Mucosa of stomach (tissue), 1 donor: ENCODE measurements around the gene LEP.

ENCODE experiments used
- H3K27me3 ChIP-seq: one replicate; pipeline ENCODE4 v1.7.0; 2013; ENCODE audit warnings: mild to moderate bottlenecking, low read length; ENCODE audit not compliant: control insufficient read depth, insufficient read depth
- H3K36me3 ChIP-seq: one replicate; pipeline ENCODE4 v1.7.0; 2013; ENCODE audit warnings: low read length; ENCODE audit not compliant: control insufficient read depth, insufficient read depth
- H3K4me1 ChIP-seq: one replicate; pipeline ENCODE4 v1.7.0; 2013; ENCODE audit warnings: mild to moderate bottlenecking, low read length; ENCODE audit not compliant: control insufficient read depth, insufficient read depth
- H3K4me3 ChIP-seq: one replicate; pipeline ENCODE4 v1.7.0; 2013; ENCODE audit warnings: low read length
- H3K9ac ChIP-seq: one replicate; pipeline ENCODE4 v1.7.0; 2013; ENCODE audit warnings: mild to moderate bottlenecking, low read length, moderate library complexity
- H3K9me3 ChIP-seq: one replicate; pipeline ENCODE4 v1.7.0; 2013; ENCODE audit warnings: mild to moderate bottlenecking, low read length, moderate library complexity; ENCODE audit not compliant: control insufficient read depth
- donor health status: Pancreatic carcinoma.

Gene LEP

GRCh38 chr7:128204455-128204854, 36.6 kb upstream of the LEP start:
- Histone ChIP-seq H3K36me3 (no peaks in the 10 kb centered on the region), H3K4me3 (no peak overlapping the region), H3K9me3 (no peaks in the 10 kb centered on the region), H3K27me3 (peaks cover 45% of the 10 kb centered on the region), H3K4me1 (peaks cover 6% of the 10 kb centered on the region), H3K9ac (no peak overlapping the region)

GRCh38 chr7:128205068-128205467, 36.0 kb upstream of the LEP start:
- no peaks in the 10 kb centered on the region for H3K9me3 ChIP-seq
- H3K4me1 ChIP-seq, result peaks cover 6% of the 10 kb centered on the region
- peaks cover 48% of the 10 kb centered on the region for H3K27me3 ChIP-seq
- H3K4me3 ChIP-seq, result no peak overlapping the region
- H3K9ac ChIP-seq, result no peak overlapping the region
- H3K36me3 ChIP-seq, result no peaks in the 10 kb centered on the region

- Histone ChIP-seq H3K4me3 (no peak overlapping the region), H3K9me3 (no peaks in the 10 kb centered on the region), H3K9ac (no peak overlapping the region), H3K36me3 (no peaks in the 10 kb centered on the region), H3K4me1 (peaks cover 6% of the 10 kb centered on the region), H3K27me3 (peaks cover 49% of the 10 kb centered on the region)
Measured at GRCh38 chr7:128206017-128206746, 34.9 kb upstream of the LEP start.

GRCh38 chr7:128206747-128207500, 34.2 kb upstream of the LEP start:
- Histone ChIP-seq H3K4me1 (no peaks in the 10 kb centered on the region), H3K27me3 (peaks cover 44% of the 10 kb centered on the region), H3K36me3 (no peaks in the 10 kb centered on the region), H3K9ac (no peak overlapping the region), H3K4me3 (no peak overlapping the region), H3K9me3 (no peaks in the 10 kb centered on the region)

- no peak overlapping the region for H3K9ac ChIP-seq
- H3K4me1 ChIP-seq, result no peaks in the 10 kb centered on the region
- H3K9me3 ChIP-seq, result no peaks in the 10 kb centered on the region
- H3K4me3 ChIP-seq, result no peak overlapping the region
- H3K27me3 ChIP-seq, result peaks cover 42% of the 10 kb centered on the region
- H3K36me3 ChIP-seq, result no peaks in the 10 kb centered on the region
Measured at GRCh38 chr7:128207609-128208008, 33.5 kb upstream of the LEP start.

- H3K4me3 ChIP-seq, result no peak overlapping the region
- H3K4me1 ChIP-seq, result no peaks in the 10 kb centered on the region
- H3K9me3 ChIP-seq, result no peaks in the 10 kb centered on the region
- H3K27me3 ChIP-seq, result peaks cover 27% of the 10 kb centered on the region
- no peak overlapping the region for H3K9ac ChIP-seq
- no peaks in the 10 kb centered on the region for H3K36me3 ChIP-seq
Measured at GRCh38 chr7:128209229-128210035, 31.6 kb upstream of the LEP start.

GRCh38 chr7:128210036-128210347, 31.1 kb upstream of the LEP start:
- Histone ChIP-seq H3K36me3 (no peaks in the 10 kb centered on the region), H3K4me3 (no peak overlapping the region), H3K9ac (no peak overlapping the region), H3K9me3 (no peaks in the 10 kb centered on the region), H3K4me1 (no peaks in the 10 kb centered on the region), H3K27me3 (peaks cover 24% of the 10 kb centered on the region)

GRCh38 chr7:128210590-128211570, 30.2 kb upstream of the LEP start:
- H3K36me3 ChIP-seq, result no peaks in the 10 kb centered on the region
- no peaks in the 10 kb centered on the region for H3K4me1 ChIP-seq
- no peak overlapping the region for H3K4me3 ChIP-seq
- H3K9me3 ChIP-seq, result no peaks in the 10 kb centered on the region
- H3K9ac ChIP-seq, result no peak overlapping the region
- H3K27me3 ChIP-seq, result peaks cover 23% of the 10 kb centered on the region

GRCh38 chr7:128211626-128212025, 29.5 kb upstream of the LEP start:
- H3K27me3 ChIP-seq, result peaks cover 23% of the 10 kb centered on the region

GRCh38 chr7:128214463-128214862, 26.6 kb upstream of the LEP start:
- H3K4me3 ChIP-seq, result no peak overlapping the region
- H3K36me3 ChIP-seq, result no peaks in the 10 kb centered on the region
- H3K27me3 ChIP-seq, result peaks cover 18% of the 10 kb centered on the region
- H3K4me1 ChIP-seq, result no peaks in the 10 kb centered on the region
- H3K9ac ChIP-seq, result no peak overlapping the region
- no peaks in the 10 kb centered on the region for H3K9me3 ChIP-seq

More at GRCh38 chr7:128211626-128212025, 29.5 kb upstream of the LEP start:
- Histone ChIP-seq H3K9me3 (no peaks in the 10 kb centered on the region), H3K9ac (no peak overlapping the region), H3K4me3 (no peak overlapping the region), H3K36me3 (no peaks in the 10 kb centered on the region), H3K4me1 (no peaks in the 10 kb centered on the region)

- Histone ChIP-seq H3K9ac (no peak overlapping the region), H3K4me3 (no peak overlapping the region), H3K9me3 (no peaks in the 10 kb centered on the region), H3K27me3 (peaks cover 13% of the 10 kb centered on the region), H3K36me3 (no peaks in the 10 kb centered on the region), H3K4me1 (no peaks in the 10 kb centered on the region)
Measured at GRCh38 chr7:128215281-128215680, 25.8 kb upstream of the LEP start.
